T-helper 1 cell treated with Interleukin-12 subunit alpha and Interleukin-12 subunit beta and Interleukin-4 antibody, amounts not matched to agents 30 ng/mL and 1 ng/mL, for 36 hours (primary cell): ENCODE results near the gene MLEC. TPM values are rescaled to one million over a fixed set of nuclear protein-coding genes. Genes with fewer than 3 reads are reported as not detected.
"Not testable (repeated sequence)": the region's sequence is repeated elsewhere in the genome, so short reads cannot be mapped to it uniquely, and the experiment has no call there.

ENCODE experiments used
- intact Hi-C: fragments of 100-400 bp; cut with micrococcal nuclease; formaldehyde crosslinking; loops from one replicate; pipeline ENCODE4 v1.15.1; 2024
- total RNA-seq: library from RNA; stranded (reverse); gene quantifications from 2 replicates; pipeline ENCODE4 v1.2.3, GENCODE V29; 2022

The MLEC gene
- total RNA-seq, 1 donor from 2014 or later = 129 TPM

DNA sequence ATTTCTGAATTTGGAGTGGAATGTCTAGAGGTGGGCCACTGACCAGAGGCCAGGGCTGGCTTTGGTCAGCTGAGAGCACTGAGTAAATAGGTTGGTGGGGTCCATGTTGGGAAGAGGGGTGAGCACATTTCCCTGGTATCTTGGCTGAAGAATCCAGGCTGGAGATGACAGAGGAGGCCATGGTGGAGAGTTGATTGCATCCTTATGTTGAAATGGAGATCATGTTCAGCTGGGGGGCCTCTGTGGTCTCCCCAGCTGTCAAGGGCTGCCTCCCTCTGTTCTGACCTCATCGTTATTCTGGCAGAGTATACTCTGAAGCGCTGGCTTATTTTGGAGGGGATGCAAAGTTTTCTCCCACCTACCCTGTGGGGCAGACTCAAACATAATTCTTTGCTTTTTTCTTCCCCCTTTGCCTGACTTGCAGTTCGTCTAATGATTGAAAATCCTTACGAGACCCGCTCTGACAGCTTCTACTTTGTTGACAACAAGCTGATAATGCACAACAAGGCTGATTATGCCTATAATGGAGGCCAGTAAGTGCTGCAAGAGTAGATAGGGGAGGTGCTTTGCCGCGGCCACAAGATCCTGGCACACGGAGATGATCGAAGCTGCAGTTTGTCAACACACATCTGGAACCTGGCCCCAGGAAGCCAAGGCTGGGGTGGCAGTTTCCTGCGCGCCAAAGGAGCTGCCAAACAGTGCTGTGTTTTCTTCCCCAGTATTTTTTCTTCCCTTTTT lies 32.7 kb downstream of the MLEC start:
- intact Hi-C loops = no loop called here

DNA sequence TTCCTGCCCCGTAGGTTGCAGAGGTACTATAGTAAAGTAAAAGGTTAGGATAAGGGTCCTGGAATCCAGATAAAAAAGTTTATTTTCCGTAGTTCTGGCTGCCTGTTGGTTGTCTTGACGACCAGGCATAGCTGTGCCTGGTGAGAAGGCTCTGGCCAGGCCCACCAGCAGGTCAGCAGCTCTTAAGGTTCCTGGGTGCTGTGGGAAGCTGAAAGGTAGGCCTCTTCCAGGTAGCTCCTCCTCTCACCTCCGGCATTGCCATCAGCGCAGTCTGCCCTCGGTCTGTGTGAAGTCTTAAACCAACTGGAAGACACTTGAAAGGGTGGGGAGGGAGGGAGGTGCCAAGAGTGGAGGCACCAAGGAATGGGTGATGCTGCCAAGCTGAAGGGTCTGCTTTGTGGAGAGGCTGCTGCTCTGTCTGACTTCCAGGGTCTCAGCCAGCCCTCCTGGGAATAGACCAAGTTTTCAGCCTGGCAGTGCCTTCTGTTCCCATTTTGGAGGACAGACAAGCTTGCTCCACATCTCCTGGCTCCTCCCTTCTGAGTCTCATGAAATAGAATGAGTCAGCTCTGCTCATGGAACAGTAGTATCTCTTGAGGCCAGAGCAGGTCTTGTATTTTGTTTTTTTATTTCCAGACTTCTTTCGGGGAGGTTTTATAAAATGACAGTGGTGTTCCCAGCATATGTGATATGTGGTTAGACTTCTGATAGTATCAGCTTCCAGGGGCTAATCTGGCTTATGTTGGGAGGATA lies 33.5 kb downstream of the MLEC start:
- intact Hi-C loops = no loop called here

DNA sequence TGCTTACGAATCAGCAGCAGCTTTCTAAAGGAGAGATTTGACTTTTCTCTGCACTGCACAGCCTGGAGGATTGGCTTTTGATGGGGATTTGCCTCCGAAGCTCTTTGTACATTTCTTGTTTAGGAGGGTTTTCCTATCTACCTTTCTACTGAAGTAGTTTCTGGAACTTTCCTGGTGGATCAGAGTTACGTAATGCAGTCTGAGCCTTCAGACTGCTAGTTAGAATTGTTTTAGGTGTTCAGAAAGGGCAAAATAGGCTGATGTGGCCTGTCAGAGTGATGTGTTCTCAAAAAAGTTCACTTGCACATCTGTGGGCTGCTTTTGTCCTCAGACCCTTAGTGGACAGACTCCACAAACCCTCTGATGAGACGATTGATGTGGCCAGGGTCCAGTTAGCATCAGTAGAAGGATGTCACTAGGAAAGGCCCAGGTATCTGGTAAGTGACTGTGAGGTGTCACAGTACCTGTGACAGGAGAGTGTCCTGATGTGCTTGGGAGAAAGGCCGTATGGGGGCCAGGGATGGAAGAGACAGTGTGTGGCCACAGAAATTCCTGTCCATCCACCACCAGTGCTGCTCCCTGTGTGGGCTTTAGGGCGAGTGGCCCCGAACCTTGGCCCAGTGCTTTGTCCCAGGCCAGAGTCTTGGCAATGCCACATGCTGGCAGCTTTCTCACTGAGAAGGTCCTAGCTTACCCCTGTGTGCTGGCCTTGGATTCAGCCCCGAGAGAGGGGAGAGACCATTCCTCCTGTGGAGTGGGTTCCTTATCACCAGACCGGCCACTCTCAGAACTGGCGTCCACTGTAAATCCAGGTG lies 34.2 kb downstream of the MLEC start:
- intact Hi-C loops = no loop called here

DNA sequence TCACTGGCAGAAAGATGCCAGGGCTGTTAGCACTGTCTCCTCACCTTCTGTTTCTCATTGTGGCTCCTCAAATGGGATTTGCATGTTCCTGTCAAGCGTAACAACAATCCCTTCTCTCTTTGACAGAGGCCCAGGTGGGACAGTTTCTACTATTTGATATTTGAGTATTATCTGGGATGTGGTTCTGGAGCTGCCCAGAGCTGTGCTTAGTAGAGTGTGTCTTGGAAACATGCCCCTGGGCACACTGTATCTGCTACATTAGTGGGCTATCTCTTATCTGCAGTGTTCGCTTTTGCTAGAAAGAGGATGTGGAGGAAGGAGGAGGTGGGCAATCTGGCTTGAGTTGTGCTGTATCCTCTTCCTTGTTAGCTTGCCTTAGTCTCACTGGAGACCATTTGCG lies 34.9 kb downstream of the MLEC start:
- intact Hi-C loops = no loop called here

DNA sequence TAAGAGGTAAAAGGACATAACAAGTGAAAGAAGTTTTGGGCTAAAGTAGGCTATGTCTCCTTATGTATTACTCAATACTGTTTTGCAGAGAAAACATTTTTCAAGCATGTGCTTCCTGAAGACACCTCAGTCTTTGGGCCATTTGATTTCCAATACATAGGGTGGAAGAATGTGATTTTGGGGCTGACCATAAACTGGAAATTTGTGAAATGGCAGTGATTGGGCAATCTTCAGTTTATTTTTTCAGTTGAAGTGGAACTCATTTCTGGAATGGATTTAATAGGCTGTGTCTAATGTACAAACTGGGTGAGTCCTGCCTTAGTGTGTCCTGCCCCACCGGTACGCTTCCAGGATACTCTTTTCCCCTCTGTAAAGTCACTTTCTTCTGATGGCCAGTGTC lies 35.8 kb downstream of the MLEC start:
- intact Hi-C loops = no loop called here

DNA sequence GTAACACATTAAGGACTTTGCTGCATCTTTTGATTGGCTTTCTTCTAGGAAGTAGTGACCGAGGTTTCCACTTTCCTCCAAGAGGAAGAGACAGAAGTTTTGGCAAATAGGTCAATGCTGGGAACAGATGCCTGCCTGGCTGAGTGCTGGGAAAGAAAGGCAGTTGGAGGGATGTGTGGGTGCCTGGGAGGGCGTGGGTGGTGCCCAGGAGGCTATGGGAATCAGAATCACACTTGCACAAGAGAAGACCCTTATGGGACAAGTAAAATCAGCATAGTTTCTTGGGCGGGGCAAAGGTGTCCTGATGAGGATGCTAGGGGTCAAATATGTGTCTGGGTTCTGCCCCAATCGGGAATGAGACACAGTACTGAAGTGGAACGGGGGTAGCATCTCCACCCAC lies 37.8 kb downstream of the MLEC start:
- intact Hi-C loops = loop anchor here (1.0 to 2.0 kb wide), 5 partner anchors 10 to 572 kb away; partner anchors contain the start of genes CAMKK2, POP5 and UNC119B

DNA sequence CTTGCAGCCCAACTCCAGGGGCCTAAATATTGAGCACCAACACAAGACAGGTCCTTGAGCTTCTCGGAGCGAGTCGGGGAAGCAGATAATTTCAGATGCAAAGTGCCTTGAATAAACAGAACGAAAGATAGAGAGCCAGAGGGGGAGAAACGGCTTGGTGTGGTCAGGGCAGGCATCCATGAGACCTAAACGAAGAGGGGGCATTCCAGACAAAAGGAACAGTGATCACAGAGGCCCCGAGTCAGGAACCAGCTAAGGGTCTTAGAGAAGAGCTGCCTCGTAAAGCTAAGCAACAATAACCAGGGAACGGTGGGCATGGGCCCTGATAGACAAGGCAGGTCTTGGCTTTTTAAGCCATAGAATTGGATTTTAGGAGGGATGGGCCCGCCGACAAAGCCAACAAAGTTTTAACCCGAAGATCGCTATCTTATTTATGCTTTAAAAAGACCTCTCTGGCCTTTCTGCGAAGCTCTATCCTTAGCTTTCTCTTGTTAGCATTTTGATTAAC lies 38.3 kb downstream of the MLEC start:
- intact Hi-C loops = loop anchor here (1.0 to 2.0 kb wide), 5 partner anchors 11 to 572 kb away; partner anchors contain the start of genes CAMKK2, POP5 and UNC119B

DNA sequence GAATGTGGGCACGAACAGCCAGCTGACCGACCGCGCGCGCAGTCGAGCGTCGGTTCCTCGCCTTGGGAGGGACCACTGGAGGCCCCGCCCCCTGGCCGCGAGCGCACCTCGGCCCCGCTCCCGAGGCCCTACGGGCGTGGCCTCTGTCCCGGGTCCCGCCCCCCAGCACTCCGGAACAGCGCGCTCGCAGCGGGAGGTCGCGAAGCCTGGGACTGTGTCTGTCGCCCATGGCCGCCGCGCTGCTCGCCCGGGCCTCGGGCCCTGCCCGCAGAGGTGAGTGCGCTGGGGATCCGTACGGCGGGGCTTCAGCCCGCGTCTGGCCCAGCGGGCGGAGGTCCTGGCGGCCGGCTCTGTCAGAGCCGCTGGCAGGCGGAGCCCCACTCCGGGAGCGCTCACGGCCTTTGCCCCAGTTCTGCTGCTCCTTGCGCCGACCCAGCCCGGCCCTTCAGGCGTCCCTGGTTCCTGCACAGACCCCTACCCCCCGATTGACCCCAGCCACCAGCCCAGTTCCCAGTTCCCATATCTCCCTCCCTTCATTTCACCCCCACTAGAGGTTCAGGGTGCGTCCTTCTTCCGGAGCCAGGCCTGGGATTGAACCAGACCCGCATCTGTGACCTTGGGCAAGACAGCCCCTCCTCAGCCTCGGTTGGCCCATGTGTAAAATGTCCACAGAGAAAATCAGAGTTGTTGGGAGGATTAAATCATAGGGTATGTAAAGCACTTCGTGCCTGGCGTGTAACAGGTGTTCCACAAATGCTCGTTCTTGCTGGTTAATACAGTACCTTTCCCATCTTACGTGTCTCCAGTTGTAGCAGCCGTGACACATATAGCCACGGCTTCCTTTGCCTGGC lies 38.9 kb downstream of the MLEC start, which contains the start of gene ACADS:
TSS of gene ACADS (plus strand) at position 168 of the 851 bp plus-strand sequence. CDS start at position 228, 60 bp downstream.
- intact Hi-C loops = loop anchor here (1.0 to 2.0 kb wide), 6 partner anchors 12 to 571 kb away; partner anchors contain the start of genes CAMKK2, POP5, SPPL3 and UNC119B

DNA sequence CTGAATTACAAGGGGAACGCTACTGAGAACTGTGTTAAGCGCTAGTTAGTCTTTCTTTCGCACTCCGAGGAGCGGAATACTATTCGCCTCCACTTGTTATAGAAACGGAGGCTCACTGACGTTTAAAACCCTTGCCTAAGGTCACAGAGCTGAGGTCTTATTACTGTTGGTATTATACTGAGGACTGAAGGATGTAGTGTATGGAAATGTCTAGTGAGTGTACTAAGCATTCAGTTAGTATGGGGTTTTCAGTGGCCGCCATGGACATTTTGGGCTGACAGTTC lies 39.5 kb downstream of the MLEC start:
- intact Hi-C loops = loop anchor here (1.0 kb wide), 1 partner anchor 178 kb away; the partner anchor contains the start of gene SPPL3

DNA sequence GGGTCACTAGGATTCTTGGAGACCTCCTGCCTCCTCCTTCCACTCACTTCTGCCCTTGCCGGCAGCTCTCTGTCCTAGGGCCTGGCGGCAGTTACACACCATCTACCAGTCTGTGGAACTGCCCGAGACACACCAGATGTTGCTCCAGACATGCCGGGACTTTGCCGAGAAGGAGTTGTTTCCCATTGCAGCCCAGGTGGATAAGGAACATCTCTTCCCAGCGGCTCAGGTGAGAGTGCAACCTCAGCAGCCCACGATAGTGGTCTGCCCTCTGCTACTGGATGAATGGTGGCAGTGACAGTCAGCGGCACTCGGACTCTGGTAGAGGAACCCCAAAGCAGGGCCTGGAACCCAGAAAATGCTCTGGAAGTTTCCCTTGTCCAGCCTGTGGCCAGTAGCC lies 40.0 kb downstream of the MLEC start:
- intact Hi-C loops = loop anchor here (1.0 kb wide), 1 partner anchor 177 kb away; the partner anchor contains the start of gene SPPL3

DNA sequence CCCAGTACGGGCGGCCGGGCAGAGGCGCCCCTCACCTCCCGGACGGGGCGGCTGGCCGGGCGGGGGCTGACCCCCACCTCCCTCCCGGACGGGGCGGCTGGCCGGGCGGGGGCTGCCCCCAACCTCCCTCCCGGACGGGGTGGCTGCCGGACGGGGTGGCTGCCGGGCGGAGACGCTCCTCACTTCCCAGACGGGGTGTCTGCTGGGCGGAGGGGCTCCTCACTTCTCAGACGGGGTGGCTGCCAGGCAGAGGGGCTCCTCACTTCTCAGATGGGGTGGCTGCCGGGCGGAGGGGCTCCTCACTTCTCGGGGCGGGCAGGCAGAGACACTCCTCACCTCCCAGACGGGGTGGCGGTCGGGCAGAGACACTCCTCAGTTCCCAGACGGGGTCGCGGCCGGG lies 45.2 kb downstream of the MLEC start:
- intact Hi-C loops = not testable (repeated sequence)

DNA sequence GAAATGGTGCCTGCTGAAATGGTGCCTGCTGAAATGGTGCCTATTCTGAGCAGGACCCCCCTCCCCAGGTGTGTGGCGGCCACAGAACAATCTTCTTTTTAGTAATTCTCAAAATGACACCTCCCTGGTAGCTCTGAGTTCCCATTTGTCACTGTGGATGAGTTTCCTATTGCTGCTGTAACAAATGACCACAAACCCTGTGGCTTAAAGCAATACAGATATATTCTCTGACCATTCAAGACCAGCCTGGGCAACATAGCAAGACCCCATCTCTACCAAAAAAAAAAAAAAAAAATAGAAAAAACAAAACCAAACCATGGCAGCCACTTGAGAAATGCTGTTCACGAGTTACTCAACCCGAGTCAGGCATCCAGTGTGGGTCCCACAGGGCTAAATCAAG lies 46.6 kb downstream of the MLEC start:
- intact Hi-C loops = no loop called here

DNA sequence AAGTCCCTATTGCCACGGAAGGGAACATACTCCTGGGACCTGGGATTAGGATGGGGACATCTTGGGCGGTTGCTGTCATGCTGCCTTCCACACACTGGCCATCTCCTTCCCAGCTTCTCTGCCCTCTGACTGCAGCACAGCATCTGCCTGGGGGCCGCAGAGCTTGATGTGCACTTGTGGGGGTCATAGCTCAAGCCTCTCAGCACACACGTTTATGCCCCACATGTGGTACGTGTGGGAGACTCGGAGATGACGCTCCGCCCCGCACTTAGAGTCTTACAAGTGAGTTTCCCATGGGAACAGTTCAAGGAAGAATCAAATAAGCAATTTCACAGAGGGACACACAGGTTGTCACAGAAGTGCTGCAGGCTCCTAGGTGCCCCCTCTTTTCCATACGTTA lies 47.3 kb downstream of the MLEC start:
- intact Hi-C loops = no loop called here

DNA sequence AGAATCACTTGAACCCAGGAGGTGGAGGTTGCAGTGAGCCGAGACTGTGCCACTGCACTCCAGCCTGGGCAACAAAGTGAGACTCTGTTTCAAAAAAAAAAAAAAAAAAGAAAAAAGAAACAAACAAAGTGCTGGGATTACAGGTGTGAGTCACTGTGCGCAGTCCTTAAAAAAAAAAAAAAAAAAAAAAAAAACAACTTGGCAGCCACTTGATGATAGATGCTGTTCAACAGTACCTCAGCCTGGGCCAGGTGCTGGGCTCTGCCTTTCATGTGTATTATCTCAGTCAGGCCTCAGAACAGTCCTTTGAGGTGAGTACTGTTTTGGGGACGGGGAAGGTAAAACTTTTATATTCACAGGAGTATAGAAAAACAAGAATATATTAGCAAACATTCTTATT lies 48.2 kb downstream of the MLEC start:
- intact Hi-C loops = no loop called here

DNA sequence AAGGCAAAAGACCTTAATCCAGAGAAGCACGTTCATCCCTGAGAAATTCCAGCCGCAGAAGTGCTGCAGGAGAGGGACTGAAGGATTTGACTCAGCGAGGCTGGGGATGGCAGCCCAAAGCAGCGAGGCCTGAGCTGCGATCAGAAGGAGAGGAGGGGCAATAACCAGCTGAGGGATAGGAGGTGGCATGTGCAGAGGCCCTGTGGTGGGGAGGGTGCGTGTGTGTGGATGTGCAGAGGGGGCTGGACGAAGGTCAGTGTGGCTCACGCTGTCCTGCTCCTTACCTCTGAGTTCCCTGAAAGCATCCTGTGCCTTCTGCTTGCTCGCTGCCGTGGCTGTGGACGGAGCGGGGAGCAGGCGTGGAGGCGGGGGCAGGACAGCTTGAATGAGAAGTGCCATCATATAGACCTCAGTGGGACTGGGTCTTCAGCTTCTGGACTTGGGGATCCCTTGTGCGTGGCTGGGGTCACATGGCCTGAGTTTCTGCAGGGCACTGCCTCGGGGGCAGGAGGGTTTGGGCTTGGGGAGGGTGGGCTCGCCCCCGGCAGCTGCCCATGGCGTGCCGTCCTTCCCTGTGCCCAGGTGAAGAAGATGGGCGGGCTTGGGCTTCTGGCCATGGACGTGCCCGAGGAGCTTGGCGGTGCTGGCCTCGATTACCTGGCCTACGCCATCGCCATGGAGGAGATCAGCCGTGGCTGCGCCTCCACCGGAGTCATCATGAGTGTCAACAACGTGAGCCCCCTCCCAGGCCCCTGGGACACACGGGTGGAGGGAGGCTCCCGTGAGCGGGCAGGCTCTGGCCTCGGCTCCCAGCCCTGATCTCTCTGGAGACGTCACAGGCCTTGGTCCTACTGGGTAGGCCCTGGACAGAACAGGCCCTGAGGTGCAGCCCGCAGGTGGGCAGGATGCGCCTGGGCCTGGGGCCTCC lies 49.7 kb downstream of the MLEC start:
- intact Hi-C loops = no loop called here

DNA sequence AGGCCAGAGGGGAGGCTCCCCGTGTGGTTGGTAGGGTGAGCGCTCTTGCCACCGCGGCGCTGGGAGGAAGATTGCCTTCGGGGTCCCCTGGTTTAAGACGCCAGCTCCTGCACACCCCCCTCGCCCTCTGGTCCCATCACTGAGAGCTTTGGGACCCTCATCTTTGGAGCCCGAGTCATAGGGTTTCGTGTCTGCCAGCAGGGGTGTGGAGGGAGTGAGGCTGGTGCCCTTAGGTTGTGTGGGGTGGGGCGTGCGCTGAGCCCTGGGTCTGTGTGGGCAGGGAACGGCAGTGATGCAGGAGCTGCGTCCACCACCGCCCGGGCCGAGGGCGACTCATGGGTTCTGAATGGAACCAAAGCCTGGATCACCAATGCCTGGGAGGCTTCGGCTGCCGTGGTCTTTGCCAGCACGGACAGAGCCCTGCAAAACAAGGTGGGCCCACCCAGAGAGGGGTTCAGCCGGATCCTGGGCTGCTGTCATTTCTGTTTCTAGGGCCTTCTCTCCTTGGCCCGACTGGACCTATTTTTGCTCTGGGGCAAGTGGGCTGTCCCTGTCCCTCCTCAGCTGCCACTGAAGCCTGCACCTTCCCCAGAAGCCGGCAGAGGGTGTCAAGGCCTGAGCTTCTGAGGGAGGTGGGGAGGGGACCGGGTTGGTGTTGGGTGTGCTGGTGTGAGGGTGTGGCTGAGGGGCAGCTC lies 50.8 kb downstream of the MLEC start:
- intact Hi-C loops = no loop called here

DNA sequence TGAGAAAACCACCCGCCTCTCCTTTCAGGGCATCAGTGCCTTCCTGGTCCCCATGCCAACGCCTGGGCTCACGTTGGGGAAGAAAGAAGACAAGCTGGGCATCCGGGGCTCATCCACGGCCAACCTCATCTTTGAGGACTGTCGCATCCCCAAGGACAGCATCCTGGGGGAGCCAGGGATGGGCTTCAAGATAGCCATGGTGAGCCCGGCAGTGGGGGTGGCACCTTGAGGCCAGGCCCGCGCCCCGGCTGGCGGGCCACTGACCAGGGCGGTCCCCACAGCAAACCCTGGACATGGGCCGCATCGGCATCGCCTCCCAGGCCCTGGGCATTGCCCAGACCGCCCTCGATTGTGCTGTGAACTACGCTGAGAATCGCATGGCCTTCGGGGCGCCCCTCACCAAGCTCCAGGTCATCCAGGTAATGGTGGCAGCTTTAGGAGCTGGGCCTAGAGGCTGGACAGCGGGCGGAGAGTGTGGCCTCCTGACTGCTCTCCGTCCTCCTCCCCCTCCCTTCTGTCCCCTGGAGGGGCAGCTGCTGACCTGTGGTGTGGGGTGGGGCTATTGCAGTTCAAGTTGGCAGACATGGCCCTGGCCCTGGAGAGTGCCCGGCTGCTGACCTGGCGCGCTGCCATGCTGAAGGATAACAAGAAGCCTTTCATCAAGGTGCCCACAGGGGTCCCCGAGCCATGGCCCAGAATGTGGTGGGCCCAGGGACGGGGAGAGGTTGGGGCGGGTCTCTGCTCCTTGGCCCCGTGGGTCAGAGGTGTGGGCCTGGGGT lies 51.5 kb downstream of the MLEC start:
- intact Hi-C loops = no loop called here
